HepG2 (cell line): Measurements from ENCODE around the gene POLR1E. TPM values are rescaled to one million over a fixed set of nuclear protein-coding genes. Genes with fewer than 3 reads are reported as not detected.
A peak's percentile ranks its signal among the peaks of the same experiment; 100 is the strongest.

Source experiments
- BORCS8-MEF2B ChIP-seq: sonication (generic); formaldehyde crosslinking; IDR thresholded peaks from 2 replicates; pipeline ENCODE4 v1.8.0; 2022; ENCODE audit warnings: mild to moderate bottlenecking, missing genetic modification reagents
- FOXJ3 ChIP-seq: sonication (generic); formaldehyde crosslinking; IDR thresholded peaks from 2 replicates; pipeline ENCODE4 v1.4.0; 2020; ENCODE audit warnings: missing genetic modification reagents, mild to moderate bottlenecking, borderline replicate concordance
- MATR3 ChIP-seq: sonication (generic); formaldehyde crosslinking; IDR thresholded peaks from 2 replicates; pipeline ENCODE4 v1.4.0; 2020; ENCODE audit warnings: missing genetic modification reagents
- NRL ChIP-seq: sonication (generic); formaldehyde crosslinking; IDR thresholded peaks from 2 replicates; pipeline ENCODE4 v1.5.0; 2020; ENCODE audit warnings: missing genetic modification reagents, mild to moderate bottlenecking, moderate library complexity, borderline replicate concordance
- POLR2AphosphoS2 ChIP-seq: IDR thresholded peaks from 2 replicates; pipeline ENCODE4 v1.6.1; 2011; ENCODE audit warnings: low read depth, low read length, improper control_type of control experiment
- RFX3 ChIP-seq: IDR thresholded peaks from 2 replicates; pipeline ENCODE4 v1.6.1; 2016; ENCODE audit warnings: missing biosample characterization, missing genetic modification reagents
- RORA ChIP-seq: sonication (generic); formaldehyde crosslinking; IDR thresholded peaks from 2 replicates; pipeline ENCODE4 v1.5.0; 2020; ENCODE audit warnings: mild to moderate bottlenecking, missing genetic modification reagents, moderate library complexity
- SRF ChIP-seq: IDR thresholded peaks from 2 replicates; pipeline ENCODE4 v1.6.1; 2011; ENCODE audit warnings: mild to moderate bottlenecking, low read depth, low read length, moderate library complexity
- TOE1 ChIP-seq: sonication (generic); formaldehyde crosslinking; IDR thresholded peaks from 2 replicates; pipeline ENCODE4 v1.4.0; 2020; ENCODE audit warnings: mild to moderate bottlenecking, missing genetic modification reagents
- U2AF1 ChIP-seq: fragments of 200-400 bp; formaldehyde crosslinking; optimal IDR thresholded peaks from 2 replicates; pipeline ENCODE3; 2017; ENCODE audit warnings: mild to moderate bottlenecking, low read depth, low read length
- WIZ ChIP-seq: sonication (generic); formaldehyde crosslinking; IDR thresholded peaks from 2 replicates; pipeline ENCODE4 v1.5.1; 2020; ENCODE audit warnings: mild to moderate bottlenecking, missing genetic modification reagents
- XRCC5 ChIP-seq: fragments of 200-400 bp; formaldehyde crosslinking; optimal IDR thresholded peaks from 2 replicates; pipeline ENCODE3; 2017; ENCODE audit warnings: mild to moderate bottlenecking, low read length
- ZFP62 ChIP-seq: sonication (generic); formaldehyde crosslinking; IDR thresholded peaks from 2 replicates; pipeline ENCODE4 v1.4.0; 2020; ENCODE audit warnings: missing genetic modification reagents
- ZNF329 ChIP-seq: sonication (generic); formaldehyde crosslinking; IDR thresholded peaks from 2 replicates; pipeline ENCODE4 v1.9.0; 2021; ENCODE audit warnings: low read depth, mild to moderate bottlenecking, missing genetic modification reagents
- ZNF34 ChIP-seq: sonication (generic); formaldehyde crosslinking; IDR thresholded peaks from 2 replicates; pipeline ENCODE4 v1.4.0; 2020; ENCODE audit warnings: mild to moderate bottlenecking, missing genetic modification reagents, borderline replicate concordance
- ZNF382 ChIP-seq: sonication (generic); formaldehyde crosslinking; IDR thresholded peaks from 2 replicates; pipeline ENCODE4 v1.5.0; 2020; ENCODE audit warnings: missing genetic modification reagents, mild to moderate bottlenecking, borderline replicate concordance
- polyA plus RNA-seq, 8 experiments: library from polyadenylated mRNA; depleted of rRNA in 3 of 8; stranded (reverse) in 7 of 8; unstranded in 1 of 8; fragments of >200 nt; fragmentation: Illumina TruSeq in 4 of 8; extraction: Trizol in 4 of 8; gene quantifications; 2 replicates each; pipeline versions ENCODE4 v1.2.1 to v1.2.3, GENCODE V29; 2011 to 2016; ENCODE audit warnings: low read depth in 4 of 8, missing spikeins in 1 of 8, mixed read lengths in 1 of 8; ENCODE audit not compliant: insufficient read depth in 1 of 8
- total RNA-seq, 5 experiments: library from RNA; depleted of rRNA; stranded (reverse); fragments of >200 nt; fragmentation: Illumina TruSeq; extraction: Trizol; gene quantifications; 2 replicates each; pipeline ENCODE4 v1.2.3, GENCODE V29; 2016; ENCODE audit warnings: low read depth in 1 of 5
- TF ChIP-seq, protein P1 (sequence below): IDR thresholded peaks from 2 replicates; pipeline ENCODE4 v1.6.1; 2016
- TF ChIP-seq, protein P2 (sequence below): sonication (generic); formaldehyde crosslinking; IDR thresholded peaks from 2 replicates; pipeline ENCODE4 v1.4.0; 2020; ENCODE audit warnings: mild to moderate bottlenecking, missing genetic modification reagents
- TF ChIP-seq, protein P3 (sequence below): sonication (generic); formaldehyde crosslinking; IDR thresholded peaks from 2 replicates; pipeline ENCODE4 v1.5.0; 2020; ENCODE audit warnings: mild to moderate bottlenecking, low read depth, missing genetic modification reagents, borderline replicate concordance
- TF ChIP-seq, protein P4 (sequence below): sonication (generic); formaldehyde crosslinking; IDR thresholded peaks from 2 replicates; pipeline ENCODE4 v1.4.0; 2020; ENCODE audit warnings: missing genetic modification reagents
- TF ChIP-seq, protein P5 (sequence below): sonication (generic); formaldehyde crosslinking; IDR thresholded peaks from 2 replicates; pipeline ENCODE4 v1.4.0; 2020; ENCODE audit warnings: mild to moderate bottlenecking, missing genetic modification reagents
- TF ChIP-seq, protein P6 (sequence below): sonication (generic); formaldehyde crosslinking; IDR thresholded peaks from 2 replicates; pipeline ENCODE4 v1.4.0; 2020; ENCODE audit warnings: missing genetic modification reagents, borderline replicate concordance

Gene POLR1E
- total and polyA plus RNA-seq, 2 of the 13 experiments (the other 11 are each of a cell fraction or from before 2014, with no cell fraction given) = 23.0 to 37.8 TPM

DNA sequence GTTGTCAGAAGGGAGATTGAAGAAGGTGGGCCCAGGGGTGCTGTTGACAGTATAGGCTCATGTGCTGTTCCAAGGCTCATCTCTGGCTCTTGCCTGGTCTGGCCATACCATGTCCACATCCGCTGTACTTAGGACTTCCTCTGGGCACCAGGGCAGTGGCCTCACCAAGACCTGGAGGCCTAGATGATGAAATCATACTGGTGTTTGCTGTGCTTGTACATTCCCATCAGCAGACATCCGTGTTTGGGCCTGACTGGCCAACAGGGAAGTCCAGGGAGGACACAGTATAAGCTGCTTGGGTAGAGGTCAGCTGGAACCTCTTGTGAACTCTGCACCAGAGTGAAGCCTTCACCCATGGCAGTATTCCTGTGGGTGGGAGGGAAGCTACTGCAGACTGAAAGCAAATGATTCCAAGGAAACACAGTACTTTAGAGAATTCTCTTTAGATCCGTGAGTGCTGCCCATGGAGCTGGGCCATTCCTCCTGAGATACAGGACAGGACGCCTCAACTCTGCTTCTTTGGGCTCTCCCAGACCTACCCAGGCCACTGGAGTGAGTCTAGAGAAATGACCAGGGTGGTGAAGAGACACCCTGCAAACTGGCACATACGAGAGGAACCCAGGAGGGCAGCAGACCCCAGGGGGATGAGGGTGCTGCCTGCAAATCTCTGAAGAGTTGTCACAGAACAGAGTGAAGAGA lies 22.5 kb downstream of the POLR1E start (continued):
- TF ChIP-seq, protein P1, sequence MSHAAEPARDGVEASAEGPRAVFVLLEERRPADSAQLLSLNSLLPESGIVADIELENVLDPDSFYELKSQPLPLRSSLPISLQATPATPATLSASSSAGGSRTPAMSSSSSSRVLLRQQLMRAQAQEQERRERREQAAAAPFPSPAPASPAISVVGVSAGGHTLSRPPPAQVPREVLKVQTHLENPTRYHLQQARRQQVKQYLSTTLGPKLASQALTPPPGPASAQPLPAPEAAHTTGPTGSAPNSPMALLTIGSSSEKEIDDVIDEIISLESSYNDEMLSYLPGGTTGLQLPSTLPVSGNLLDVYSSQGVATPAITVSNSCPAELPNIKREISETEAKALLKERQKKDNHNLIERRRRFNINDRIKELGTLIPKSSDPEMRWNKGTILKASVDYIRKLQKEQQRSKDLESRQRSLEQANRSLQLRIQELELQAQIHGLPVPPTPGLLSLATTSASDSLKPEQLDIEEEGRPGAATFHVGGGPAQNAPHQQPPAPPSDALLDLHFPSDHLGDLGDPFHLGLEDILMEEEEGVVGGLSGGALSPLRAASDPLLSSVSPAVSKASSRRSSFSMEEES (CRISPR knock-in tag) = peak; percentile 71
- peak; percentile 86 for TF ChIP-seq BORCS8-MEF2B (CRISPR knock-in tag)
- TF ChIP-seq, protein P2, sequence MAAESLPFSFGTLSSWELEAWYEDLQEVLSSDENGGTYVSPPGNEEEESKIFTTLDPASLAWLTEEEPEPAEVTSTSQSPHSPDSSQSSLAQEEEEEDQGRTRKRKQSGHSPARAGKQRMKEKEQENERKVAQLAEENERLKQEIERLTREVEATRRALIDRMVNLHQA (CRISPR knock-in tag) = no peak
- no peak for TF ChIP-seq RFX3 (CRISPR knock-in tag)
- TF ChIP-seq, protein P3, sequence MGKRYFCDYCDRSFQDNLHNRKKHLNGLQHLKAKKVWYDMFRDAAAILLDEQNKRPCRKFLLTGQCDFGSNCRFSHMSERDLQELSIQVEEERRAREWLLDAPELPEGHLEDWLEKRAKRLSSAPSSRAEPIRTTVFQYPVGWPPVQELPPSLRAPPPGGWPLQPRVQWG = no peak
- TF ChIP-seq ZNF34 = no peak
- TF ChIP-seq XRCC5 = peak; percentile 41
- TF ChIP-seq U2AF1 = no peak
- TF ChIP-seq, protein P4, sequence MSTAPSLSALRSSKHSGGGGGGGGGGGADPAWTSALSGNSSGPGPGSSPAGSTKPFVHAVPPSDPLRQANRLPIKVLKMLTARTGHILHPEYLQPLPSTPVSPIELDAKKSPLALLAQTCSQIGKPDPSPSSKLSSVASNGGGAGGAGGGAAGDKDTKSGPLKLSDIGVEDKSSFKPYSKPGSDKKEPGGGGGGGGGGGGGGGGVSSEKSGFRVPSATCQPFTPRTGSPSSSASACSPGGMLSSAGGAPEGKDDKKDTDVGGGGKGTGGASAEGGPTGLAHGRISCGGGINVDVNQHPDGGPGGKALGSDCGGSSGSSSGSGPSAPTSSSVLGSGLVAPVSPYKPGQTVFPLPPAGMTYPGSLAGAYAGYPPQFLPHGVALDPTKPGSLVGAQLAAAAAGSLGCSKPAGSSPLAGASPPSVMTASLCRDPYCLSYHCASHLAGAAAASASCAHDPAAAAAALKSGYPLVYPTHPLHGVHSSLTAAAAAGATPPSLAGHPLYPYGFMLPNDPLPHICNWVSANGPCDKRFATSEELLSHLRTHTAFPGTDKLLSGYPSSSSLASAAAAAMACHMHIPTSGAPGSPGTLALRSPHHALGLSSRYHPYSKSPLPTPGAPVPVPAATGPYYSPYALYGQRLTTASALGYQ (CRISPR knock-in tag) = peak; percentile 76; the same call in 1 of the 2 replicates
- TF ChIP-seq RORA (CRISPR knock-in tag) = no peak
- TF ChIP-seq ZNF382 (CRISPR knock-in tag) = no peak
- TF ChIP-seq TOE1 = no peak
- TF ChIP-seq, protein P5, sequence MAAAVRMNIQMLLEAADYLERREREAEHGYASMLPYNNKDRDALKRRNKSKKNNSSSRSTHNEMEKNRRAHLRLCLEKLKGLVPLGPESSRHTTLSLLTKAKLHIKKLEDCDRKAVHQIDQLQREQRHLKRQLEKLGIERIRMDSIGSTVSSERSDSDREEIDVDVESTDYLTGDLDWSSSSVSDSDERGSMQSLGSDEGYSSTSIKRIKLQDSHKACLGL (CRISPR knock-in tag) = no peak
- no peak; the same call in 1 of the 2 replicates for TF ChIP-seq NRL
- peak; percentile 66; the same call in 1 of the 2 replicates for TF ChIP-seq SRF
- no peak for TF ChIP-seq ZFP62 (CRISPR knock-in tag)
- peak; percentile 94 for TF ChIP-seq FOXJ3
- TF ChIP-seq MATR3 (CRISPR knock-in tag) = no peak
- no peak for TF ChIP-seq POLR2AphosphoS2
- TF ChIP-seq, protein P6, sequence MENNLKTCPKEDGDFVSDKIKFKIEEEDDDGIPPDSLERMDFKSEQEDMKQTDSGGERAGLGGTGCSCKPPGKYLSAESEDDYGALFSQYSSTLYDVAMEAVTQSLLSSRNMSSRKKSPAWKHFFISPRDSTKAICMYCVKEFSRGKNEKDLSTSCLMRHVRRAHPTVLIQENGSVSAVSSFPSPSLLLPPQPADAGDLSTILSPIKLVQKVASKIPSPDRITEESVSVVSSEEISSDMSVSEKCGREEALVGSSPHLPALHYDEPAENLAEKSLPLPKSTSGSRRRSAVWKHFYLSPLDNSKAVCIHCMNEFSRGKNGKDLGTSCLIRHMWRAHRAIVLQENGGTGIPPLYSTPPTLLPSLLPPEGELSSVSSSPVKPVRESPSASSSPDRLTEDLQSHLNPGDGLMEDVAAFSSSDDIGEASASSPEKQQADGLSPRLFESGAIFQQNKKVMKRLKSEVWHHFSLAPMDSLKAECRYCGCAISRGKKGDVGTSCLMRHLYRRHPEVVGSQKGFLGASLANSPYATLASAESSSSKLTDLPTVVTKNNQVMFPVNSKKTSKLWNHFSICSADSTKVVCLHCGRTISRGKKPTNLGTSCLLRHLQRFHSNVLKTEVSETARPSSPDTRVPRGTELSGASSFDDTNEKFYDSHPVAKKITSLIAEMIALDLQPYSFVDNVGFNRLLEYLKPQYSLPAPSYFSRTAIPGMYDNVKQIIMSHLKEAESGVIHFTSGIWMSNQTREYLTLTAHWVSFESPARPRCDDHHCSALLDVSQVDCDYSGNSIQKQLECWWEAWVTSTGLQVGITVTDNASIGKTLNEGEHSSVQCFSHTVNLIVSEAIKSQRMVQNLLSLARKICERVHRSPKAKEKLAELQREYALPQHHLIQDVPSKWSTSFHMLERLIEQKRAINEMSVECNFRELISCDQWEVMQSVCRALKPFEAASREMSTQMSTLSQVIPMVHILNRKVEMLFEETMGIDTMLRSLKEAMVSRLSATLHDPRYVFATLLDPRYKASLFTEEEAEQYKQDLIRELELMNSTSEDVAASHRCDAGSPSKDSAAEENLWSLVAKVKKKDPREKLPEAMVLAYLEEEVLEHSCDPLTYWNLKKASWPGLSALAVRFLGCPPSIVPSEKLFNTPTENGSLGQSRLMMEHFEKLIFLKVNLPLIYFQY = peak; percentile 30; the same call in 1 of the 2 replicates
- 0 out of 2 replicates have a peak, but pooled peaks have one; percentile 49 for TF ChIP-seq WIZ (CRISPR knock-in tag)
- no peak for TF ChIP-seq ZNF329 (CRISPR knock-in tag)
